Measurements from ENCODE around the gene FNDC3B. TPM values are rescaled to one million over a fixed set of nuclear protein-coding genes. Genes with fewer than 3 reads are reported as not detected.

Gene FNDC3B
- total and polyA plus RNA-seq, 2 of the 8 experiments (the other 6 are each of a cell fraction or from before 2014, with no cell fraction given) = 14.1 to 44.4 TPM

GRCh38 chr3:172179680-172180399 lies 140.5 kb downstream of the FNDC3B start:
- peaks cover 9 to 25% (median 10%) of the 10 kb centered on the region in 4 experiments; a peak in 6 of 7 replicates for H3K4me1 ChIP-seq (replicated peaks in 1 of 4; ENCODE audit: control insufficient read depth in 3 of 4, insufficient read depth in 4 of 4, low read length in 3 of 4)
- no peaks in the 10 kb centered on the region for H3K23me2 ChIP-seq (ENCODE audit: low read depth, low read length)
- H2BK120ac ChIP-seq (replicated peaks; ENCODE audit: low read depth, low read length) = no peak overlapping the region
- DNase-seq (ENCODE audit: low read depth in 1 of 2, low spot score in 2 of 2) (no peak), FAIRE-seq (no peak)
- no peaks in the 10 kb centered on the region; a peak in 1 of 8 replicates for H3K36me3 ChIP-seq (ENCODE audit: control insufficient read depth in 2 of 4, insufficient read depth in 4 of 4, low read length in 3 of 4)
- no peak overlapping the region for H3K4me3 ChIP-seq (ENCODE audit: extremely low read depth in 1 of 4, insufficient read depth in 2 of 4, low read depth in 3 of 4, low read length in 4 of 4)
- H2AFZ ChIP-seq (ENCODE audit: low read length) = no peak overlapping the region
- H3K9me3 ChIP-seq (ENCODE audit: insufficient read depth in 2 of 2, low read depth in 1 of 2, low read length in 1 of 2) = no peaks in the 10 kb centered on the region
- no peak overlapping the region for H3K27ac ChIP-seq (ENCODE audit: low read depth, low read length)
- no peak overlapping the region for H4K5ac ChIP-seq (ENCODE audit: insufficient read length, low read depth, low read length)
- no peak overlapping the region for H4K8ac ChIP-seq (ENCODE audit: extremely low read depth, insufficient read depth, low read length)
- ChIA-PET CTCF (ENCODE audit: partially characterized antibody) (interaction anchor here (1.0 to 2.9 kb wide), 2 partner anchors 10 to 152 kb away, joined by 3 to 9 read pairs; no protein-coding TSS in a partner anchor), POLR2A (ENCODE audit: partially characterized antibody) (no interaction called here)
- no peak overlapping the region for H2AK5ac ChIP-seq (ENCODE audit: low read depth, low read length)
- H4K20me1 ChIP-seq (replicated peaks in 1 of 2; ENCODE audit: control insufficient read depth in 1 of 2, insufficient read depth in 2 of 2, low read length in 2 of 2) = peaks cover 0 to 2% of the 10 kb centered on the region in 2 experiments
- WGBS, 2 experiments (ENCODE audit: extremely low coverage in 1 of 2, insufficient coverage in 1 of 2, insufficient read length in 1 of 2, insufficient replicate concordance in 2 of 2, low coverage in 1 of 2, low lambda C conversion rate in 2 of 2, missing lambda C conversion rate in 1 of 2) = 89% methylated on average over 5 of the region's 5 CpGs; no CpG with 5 or more reads in 1 of the 2 experiments
- H3K14ac ChIP-seq (ENCODE audit: insufficient read length) = no peak overlapping the region
- H3K4me2 ChIP-seq (ENCODE audit: insufficient read depth in 1 of 2, low read depth in 2 of 2, low read length in 2 of 2) = no peak overlapping the region
- no peak overlapping the region for H3K4ac ChIP-seq (replicated peaks; ENCODE audit: insufficient read length, low read depth, low read length)
- no peak overlapping the region for H2BK12ac ChIP-seq (ENCODE audit: low read depth, low read length)
- no peak overlapping the region for H2BK5ac ChIP-seq (ENCODE audit: low read depth, low read length)
- H3K18ac ChIP-seq (ENCODE audit: extremely low read depth, low read length) = no peak overlapping the region
- no peaks in the 10 kb centered on the region for H3K27me3 ChIP-seq (replicated peaks in 1 of 4; ENCODE audit: control insufficient read depth in 3 of 4, extremely low read depth in 1 of 4, insufficient read depth in 3 of 4, low read length in 3 of 4)
- H3K79me1 ChIP-seq (ENCODE audit: low read depth, low read length) = peaks cover 5% of the 10 kb centered on the region; the same call in 1 of the 2 replicates
- H2BK20ac ChIP-seq (ENCODE audit: low read length) = no peak overlapping the region
- H3K79me2 ChIP-seq (ENCODE audit: control insufficient read depth in 1 of 2, insufficient read depth in 2 of 2, low read length in 2 of 2) = peaks cover 11 to 68% of the 10 kb centered on the region in 2 experiments
- H3K56ac ChIP-seq (replicated peaks; ENCODE audit: insufficient read length, low read depth, low read length) = no peak overlapping the region
- H2BK15ac ChIP-seq (ENCODE audit: low read length) = no peak overlapping the region
- no peak overlapping the region for H3K9ac ChIP-seq (replicated peaks in 1 of 4; ENCODE audit: extremely low read depth in 1 of 4, low read depth in 3 of 4, low read length in 3 of 4)
- no peak overlapping the region for H3K23ac ChIP-seq (ENCODE audit: insufficient read length)
- H4K91ac ChIP-seq (replicated peaks; ENCODE audit: insufficient read length, low read length) = no peak overlapping the region
- no peak for TF ChIP-seq SIN3A (conservative IDR thresholded peaks at IDR 0.05 in 1 of 2, IDR thresholded peaks at IDR 0.05 in 1 of 2; ENCODE audit: low read depth in 1 of 2, low read length in 2 of 2)
- TF ChIP-seq ASH2L (IDR thresholded peaks at IDR 0.05; ENCODE audit: low read length) = no peak
- TF ChIP-seq TCF12 (IDR thresholded peaks at IDR 0.05; ENCODE audit: low read depth, low read length) = no peak
- TF ChIP-seq SAP30 (IDR thresholded peaks at IDR 0.05; ENCODE audit: insufficient read depth, insufficient replicate concordance, low read length) = no peak
- no peak for TF ChIP-seq TAF1 (IDR thresholded peaks at IDR 0.05; ENCODE audit: low read depth, low read length)
- no peak for TF ChIP-seq YY1 (IDR thresholded peaks at IDR 0.05; ENCODE audit: low read depth, low read length)
- TF ChIP-seq NRF1 (IDR thresholded peaks at IDR 0.05; ENCODE audit: low read depth, low read length) = no peak
- no peak for TF ChIP-seq ZNF274 (IDR thresholded peaks at IDR 0.05; ENCODE audit: borderline replicate concordance, extremely low read depth, low read length)
- TF ChIP-seq SP1 (IDR thresholded peaks at IDR 0.05; ENCODE audit: low read depth, low read length) = no peak
- no peak for TF ChIP-seq KDM4A (IDR thresholded peaks at IDR 0.05; ENCODE audit: low read depth, low read length, severe bottlenecking)
- TF ChIP-seq RFX5 (IDR thresholded peaks at IDR 0.05; ENCODE audit: borderline replicate concordance, low read depth, low read length) = no peak
- no peak for TF ChIP-seq NANOG (IDR thresholded peaks at IDR 0.05; ENCODE audit: insufficient read depth, low read depth, low read length, poor library complexity, severe bottlenecking)
- TF ChIP-seq SP2 (IDR thresholded peaks at IDR 0.05; ENCODE audit: low read length) = no peak
